H1 (cell line): ENCODE data around the gene ZAP70. TPM values are rescaled to one million over a fixed set of nuclear protein-coding genes. Genes with fewer than 3 reads are reported as not detected.

Experiments
- CTCF ChIA-PET: fragments of 300-600 bp; sonication (Branson Sonifier 250); formaldehyde crosslinking; loops from one replicate; lab custom pipeline; 2021; ENCODE audit not compliant: partially characterized antibody; lab: Charles Lee
- POLR2A ChIA-PET: fragments of 300-600 bp; sonication (Branson Sonifier 250); formaldehyde crosslinking; loops from one replicate; lab custom pipeline; 2021; ENCODE audit warnings: inconsistent platforms; ENCODE audit not compliant: partially characterized antibody; lab: Charles Lee
- DNase-seq, 2 experiments: peaks; one replicate each; pipeline versions ENCODE4 v3.0.0 to v3.0.0-alpha.2; 2010 to 2022; ENCODE audit warnings: low spot score in 2 of 2, low read depth in 1 of 2, mixed read lengths in 1 of 2
- FAIRE-seq: peaks from 2 replicates; lab custom pipeline; 2011; peaks lifted over from hg19 to GRCh38; lab: Jason Lieb, UNC
- H2AFZ ChIP-seq: 2 replicates; pipeline ENCODE4 v1.8.1; 2012; ENCODE audit warnings: low read length, inconsistent platforms
- H2AK5ac ChIP-seq: 2 replicates; pipeline ENCODE4 v1.6.1; 2013; ENCODE audit warnings: low read depth, low read length
- H2BK120ac ChIP-seq: replicated peaks from 2 replicates; pipeline ENCODE3; 2013; ENCODE audit warnings: low read depth, low read length, inconsistent platforms
- H2BK12ac ChIP-seq: 2 replicates; pipeline ENCODE4 v1.6.1; 2013; ENCODE audit warnings: low read depth, low read length
- H2BK15ac ChIP-seq: 2 replicates; pipeline ENCODE4 v1.6.1; 2013; ENCODE audit warnings: low read length
- H2BK20ac ChIP-seq: 2 replicates; pipeline ENCODE4 v1.6.1; 2013; ENCODE audit warnings: low read length
- H2BK5ac ChIP-seq: 2 replicates; pipeline ENCODE4 v1.6.1; 2013; ENCODE audit warnings: low read depth, low read length
- H3K14ac ChIP-seq: 2 replicates; pipeline ENCODE4 v1.6.1; 2013; ENCODE audit warnings: inconsistent platforms; ENCODE audit not compliant: insufficient read length
- H3K18ac ChIP-seq: 2 replicates; pipeline ENCODE4 v1.6.1; 2013; ENCODE audit warnings: low read length; ENCODE audit errors: extremely low read depth
- H3K23ac ChIP-seq: 2 replicates; pipeline ENCODE4 v1.6.1; 2013; ENCODE audit warnings: inconsistent platforms; ENCODE audit not compliant: insufficient read length
- H3K23me2 ChIP-seq: 2 replicates; pipeline ENCODE4 v1.6.1; 2013; ENCODE audit warnings: low read depth, low read length
- H3K27ac ChIP-seq: 2 replicates; pipeline ENCODE4 v1.6.1; 2011; ENCODE audit warnings: low read depth, low read length, inconsistent platforms
- H3K27me3 ChIP-seq, 4 experiments: replicated peaks in 1 of 4; 1 replicate in 1 of 4; 2 replicates in 3 of 4; pipeline versions ENCODE4 v1.6.1 to v1.8.1; 2011 to 2013; ENCODE audit warnings: low read length in 3 of 4, mild to moderate bottlenecking in 3 of 4, inconsistent platforms in 2 of 4, mixed read lengths in 2 of 4, moderate library complexity in 1 of 4; ENCODE audit not compliant: control insufficient read depth in 3 of 4, insufficient read depth in 3 of 4; ENCODE audit errors: extremely low read depth in 1 of 4
- H3K36me3 ChIP-seq, 4 experiments: 2 replicates each; pipeline versions ENCODE4 v1.6.1 to v1.8.1; 2011 to 2013; ENCODE audit warnings: mild to moderate bottlenecking in 4 of 4, low read length in 3 of 4, moderate library complexity in 2 of 4, control low read depth in 1 of 4, inconsistent platforms in 1 of 4; ENCODE audit not compliant: insufficient read depth in 4 of 4, control insufficient read depth in 2 of 4
- H3K4ac ChIP-seq: replicated peaks from 2 replicates; pipeline ENCODE3; 2013; ENCODE audit warnings: low read length, low read depth, mixed read lengths, inconsistent platforms; ENCODE audit not compliant: insufficient read length
- H3K4me1 ChIP-seq, 4 experiments: replicated peaks in 1 of 4; 1 replicate in 1 of 4; 2 replicates in 3 of 4; pipeline versions ENCODE4 v1.6.1 to v1.8.1; 2011 to 2013; ENCODE audit warnings: low read length in 3 of 4, inconsistent platforms in 2 of 4, mixed read lengths in 1 of 4; ENCODE audit not compliant: insufficient read depth in 4 of 4, control insufficient read depth in 3 of 4
- H3K4me2 ChIP-seq, 2 experiments: 2 replicates each; pipeline versions ENCODE4 v1.6.1 to v1.8.1; 2011 to 2013; ENCODE audit warnings: low read depth in 2 of 2, low read length in 2 of 2, control low read depth in 1 of 2, inconsistent platforms in 1 of 2, mild to moderate bottlenecking in 1 of 2; ENCODE audit not compliant: insufficient read depth in 1 of 2
- H3K4me3 ChIP-seq, 4 experiments: fragments of 200-600, 300-600 bp in 1 of 4; sonication (generic), shearing (Covaris generic), sonication (Bioruptor Twin) in 1 of 4; 2 replicates each; pipeline versions ENCODE4 v1.5.1 to v1.8.1; 2011 to 2016; ENCODE audit warnings: low read length in 4 of 4, low read depth in 3 of 4, control low read depth in 2 of 4, inconsistent platforms in 2 of 4, mild to moderate bottlenecking in 2 of 4, mixed read lengths in 1 of 4, moderate library complexity in 1 of 4; ENCODE audit not compliant: insufficient read depth in 2 of 4; ENCODE audit errors: extremely low read depth in 1 of 4
- H3K56ac ChIP-seq: replicated peaks from 2 replicates; pipeline ENCODE3; 2013; ENCODE audit warnings: low read depth, mild to moderate bottlenecking, mixed read lengths, low read length, inconsistent platforms; ENCODE audit not compliant: insufficient read length
- H3K79me1 ChIP-seq: 2 replicates; pipeline ENCODE4 v1.6.1; 2013; ENCODE audit warnings: low read depth, low read length, control low read depth
- H3K79me2 ChIP-seq, 2 experiments: 2 replicates each; pipeline versions ENCODE4 v1.6.1 to v1.8.1; 2012 to 2013; ENCODE audit warnings: low read length in 2 of 2, mild to moderate bottlenecking in 2 of 2, inconsistent platforms in 1 of 2; ENCODE audit not compliant: insufficient read depth in 2 of 2, control insufficient read depth in 1 of 2
- H3K9ac ChIP-seq, 4 experiments: replicated peaks in 1 of 4; 1 replicate in 1 of 4; 2 replicates in 3 of 4; pipeline versions ENCODE4 v1.6.1 to v1.8.1; 2011 to 2013; ENCODE audit warnings: low read depth in 3 of 4, low read length in 3 of 4, control low read depth in 2 of 4, mild to moderate bottlenecking in 2 of 4, moderate library complexity in 2 of 4, inconsistent platforms in 1 of 4; ENCODE audit errors: extremely low read depth in 1 of 4
- H3K9me3 ChIP-seq, 2 experiments: 2 replicates each; pipeline versions ENCODE4 v1.6.1 to v1.8.1; 2012 to 2013; ENCODE audit warnings: mild to moderate bottlenecking in 2 of 2, moderate library complexity in 2 of 2, control low read depth in 1 of 2, inconsistent platforms in 1 of 2, low read depth in 1 of 2, low read length in 1 of 2, mixed read lengths in 1 of 2; ENCODE audit not compliant: insufficient read depth in 2 of 2
- H4K20me1 ChIP-seq, 2 experiments: replicated peaks in 1 of 2; 2 replicates each; pipeline versions ENCODE3 to v1.8.1; 2011 to 2013; ENCODE audit warnings: inconsistent platforms in 2 of 2, low read length in 2 of 2, mild to moderate bottlenecking in 1 of 2; ENCODE audit not compliant: insufficient read depth in 2 of 2, control insufficient read depth in 1 of 2
- H4K5ac ChIP-seq: 2 replicates; pipeline ENCODE4 v1.6.1; 2013; ENCODE audit warnings: low read length, low read depth, mixed read lengths, inconsistent platforms; ENCODE audit not compliant: insufficient read length
- H4K8ac ChIP-seq: 2 replicates; pipeline ENCODE4 v1.8.0; 2013; ENCODE audit warnings: mild to moderate bottlenecking, moderate library complexity, low read length, inconsistent platforms; ENCODE audit not compliant: insufficient read depth; ENCODE audit errors: extremely low read depth
- H4K91ac ChIP-seq: replicated peaks from 2 replicates; pipeline ENCODE3; 2013; ENCODE audit warnings: low read length, mixed read lengths, inconsistent platforms; ENCODE audit not compliant: insufficient read length
- CTCF ChIP-seq, 3 experiments: IDR thresholded peaks; 1 replicate in 2 of 3; 2 replicates in 1 of 3; pipeline versions ENCODE4 v1.5.1 to v1.6.1; 2011; ENCODE audit warnings: low read length in 3 of 3, mild to moderate bottlenecking in 3 of 3, inconsistent platforms in 2 of 3, low read depth in 1 of 3, moderate library complexity in 1 of 3; ENCODE audit not compliant: insufficient read depth in 1 of 3; ENCODE audit errors: control extremely low read depth in 1 of 3
- RAD21 ChIP-seq, 2 experiments: IDR thresholded peaks in 1 of 2; conservative IDR thresholded peaks in 1 of 2; 2 replicates each; pipeline ENCODE4 v1.6.1; 2011; ENCODE audit warnings: low read depth in 2 of 2, low read length in 2 of 2, improper control_type of control experiment in 1 of 2, inconsistent platforms in 1 of 2, mild to moderate bottlenecking in 1 of 2, moderate library complexity in 1 of 2
- RXRA ChIP-seq: IDR thresholded peaks from 2 replicates; pipeline ENCODE4 v1.6.1; 2011; ENCODE audit warnings: low read depth, mild to moderate bottlenecking, low read length, moderate library complexity; ENCODE audit not compliant: insufficient read depth
- YY1 ChIP-seq: IDR thresholded peaks from 2 replicates; pipeline ENCODE4 v1.6.1; 2011; ENCODE audit warnings: low read depth, mild to moderate bottlenecking, low read length
- WGBS, 2 experiments: shearing (Covaris generic) in 1 of 2; methylation state at CpG; one replicate each; pipeline versions ENCODE4 v1.1.6 to v1.1.7; 2013 to 2015; ENCODE audit warnings: low lambda C conversion rate in 2 of 2, mixed read lengths in 2 of 2, inconsistent platforms in 1 of 2, low coverage in 1 of 2, missing lambda C conversion rate in 1 of 2; ENCODE audit not compliant: insufficient replicate concordance in 2 of 2, insufficient coverage in 1 of 2, insufficient read length in 1 of 2; ENCODE audit errors: extremely low coverage in 1 of 2, missing lambda C conversion rate in 1 of 2; 5-methylcytosine and 5-hydroxymethylcytosine counted together
- polyA plus RNA-seq, 7 experiments: library from polyadenylated mRNA; depleted of rRNA in 3 of 7; stranded (reverse) in 5 of 7; unstranded in 2 of 7; fragments of >200 nt in 5 of 7; fragments of 200-250 nt in 2 of 7; gene quantifications; 1 replicate in 5 of 7; 2 replicates in 1 of 7; 4 replicates in 1 of 7; pipeline versions ENCODE4 v1.2.1 to v1.2.3, GENCODE V29; 2011 to 2013; ENCODE audit warnings: missing spikeins in 2 of 7, mixed read lengths in 2 of 7
- total RNA-seq: library from RNA; stranded (reverse); fragmentation: NEBNext Ultra II Directional; extraction: Animal tissue kit (Norgen Biotek cat#: 25700); gene quantifications from 2 replicates; pipeline ENCODE4 v1.2.1, GENCODE V29; 2021
- TF ChIP-seq, protein P1 (sequence below): IDR thresholded peaks from 2 replicates; pipeline ENCODE4 v1.6.1; 2012; ENCODE audit warnings: inconsistent platforms

The ZAP70 gene
- total and polyA plus RNA-seq, 2 of the 8 experiments (the other 6 are each of a cell fraction or from before 2014, with no cell fraction given) = 0.15 TPM; not detected in 1

DNA sequence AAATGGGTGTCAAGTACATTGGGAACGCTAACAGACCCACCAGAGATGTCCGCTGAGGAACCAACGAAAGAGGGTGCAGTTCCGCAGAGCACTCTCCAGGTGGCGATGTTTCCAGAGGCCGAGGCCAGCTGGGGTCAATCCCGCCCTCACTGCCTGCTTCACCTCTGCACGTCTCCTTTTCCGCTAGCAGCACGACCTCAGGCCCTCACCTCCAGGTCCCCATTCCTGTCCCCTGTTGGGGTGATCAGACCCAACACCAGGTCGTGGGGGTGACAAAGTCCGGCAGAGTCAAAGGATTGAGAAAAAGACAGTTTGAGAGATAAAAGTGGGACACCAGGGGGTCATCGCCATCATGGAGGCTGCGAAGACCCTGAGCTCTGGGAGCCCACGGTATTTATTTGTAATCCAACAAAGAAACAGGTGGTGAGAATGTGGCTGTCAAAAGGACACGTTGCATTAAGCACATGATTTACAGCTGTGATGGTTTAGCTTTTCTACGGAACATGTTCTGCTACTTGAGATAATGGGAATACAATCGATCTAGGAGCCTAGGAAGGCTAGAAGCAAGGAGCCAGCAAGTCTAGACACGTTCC lies 27.3 kb downstream of the ZAP70 start:
- H4K8ac ChIP-seq = no peak overlapping the region
- H3K36me3 ChIP-seq = no peaks in the 10 kb centered on the region
- no peak overlapping the region for H4K5ac ChIP-seq
- WGBS, 2 experiments = 55% methylated on average over 19 of the region's 19 CpGs; no CpG with 5 or more reads in 1 of the 2 experiments
- no peak overlapping the region for H3K4me3 ChIP-seq
- no peak overlapping the region for H3K4me2 ChIP-seq
- no peak overlapping the region for H2BK5ac ChIP-seq
- H2BK15ac ChIP-seq = no peak overlapping the region
- no peaks in the 10 kb centered on the region for H3K9me3 ChIP-seq
- TF ChIP-seq YY1 (no peak), RXRA (0 out of 2 replicates have a peak, but pooled peaks have one; percentile 72), RAD21 (IDR thresholded peaks at IDR 0.05 in 1 of 2, conservative IDR thresholded peaks at IDR 0.05 in 1 of 2; ENCODE audit: low read depth in 2 of 2, low read length in 2 of 2) (peak; percentile 67 to 68), CTCF (IDR thresholded peaks at IDR 0.05; ENCODE audit: control extremely low read depth in 1 of 3, insufficient read depth in 1 of 3, low read depth in 1 of 3, low read length in 3 of 3) (peak in 2 of 3 experiments; percentile 79 to 92; a peak in 3 of 4 replicates)
- TF ChIP-seq, protein P1, sequence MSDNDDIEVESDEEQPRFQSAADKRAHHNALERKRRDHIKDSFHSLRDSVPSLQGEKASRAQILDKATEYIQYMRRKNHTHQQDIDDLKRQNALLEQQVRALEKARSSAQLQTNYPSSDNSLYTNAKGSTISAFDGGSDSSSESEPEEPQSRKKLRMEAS = peak; percentile 3; the same call in 1 of the 2 replicates
- H3K23me2 ChIP-seq = no peaks in the 10 kb centered on the region
- CTCF ChIA-PET = interaction anchor here (0.6 to 10.1 kb wide), 29 partner anchors 8 to 857 kb away, joined by 3 to 149 read pairs (median 5); partner anchors contain the start of genes ACTR1B and ZAP70
- no peak overlapping the region for H3K18ac ChIP-seq
- H2AFZ ChIP-seq = no peak overlapping the region
- H3K14ac ChIP-seq = no peak overlapping the region
- no peak overlapping the region for H4K91ac ChIP-seq
- H3K79me1 ChIP-seq = no peaks in the 10 kb centered on the region
- no peak overlapping the region for H2BK12ac ChIP-seq
- H3K23ac ChIP-seq = no peak overlapping the region
- peaks cover 0 to 2% (median 0%) of the 10 kb centered on the region in 4 experiments; a peak in 1 of 7 replicates for H3K4me1 ChIP-seq
- no peak overlapping the region for H2BK120ac ChIP-seq
- H4K20me1 ChIP-seq = no peaks in the 10 kb centered on the region
- POLR2A ChIA-PET = interaction anchor here (0.8 to 1.7 kb wide), 3 partner anchors 7 to 19 kb away, joined by 3 read pairs; no protein-coding TSS in a partner anchor
- H2BK20ac ChIP-seq = no peak overlapping the region
- no peak overlapping the region for H3K56ac ChIP-seq
- H3K9ac ChIP-seq = no peak overlapping the region
- no peak overlapping the region for H3K4ac ChIP-seq
- no peaks in the 10 kb centered on the region for H3K79me2 ChIP-seq
- DNase-seq (peak in 1 of 2 experiments; percentile 87), FAIRE-seq (peak; percentile 84)
- H3K27me3 ChIP-seq = no peaks in the 10 kb centered on the region
- H2AK5ac ChIP-seq = no peak overlapping the region
- no peak overlapping the region for H3K27ac ChIP-seq
